HG02938 (cell line): Measurements from ENCODE around the gene CANT1.

ENCODE experiments used
- ATAC-seq: cut with Tn5 transposase; IDR thresholded peaks from one replicate; pipeline ENCODE4 v1.9.1; 2021; ENCODE audit warnings: mild to moderate bottlenecking, moderate library complexity; ENCODE audit not compliant: unreplicated experiment

The CANT1 gene

GRCh38 chr17:79012563-79013134 lies 3.1 kb upstream of the CANT1 start:
- ATAC-seq, result no peak

- no peak for ATAC-seq
Measured at GRCh38 chr17:79011451-79012147, 2.0 kb upstream of the CANT1 start.

GRCh38 chr17:79010304-79010646 lies 711 bp upstream of the CANT1 start:
- no peak for ATAC-seq

- ATAC-seq, result no peak
Measured at GRCh38 chr17:79008666-79009387, 737 bp downstream of the CANT1 start.

- no peak for ATAC-seq
Measured at GRCh38 chr17:79007504-79008381, 1.8 kb downstream of the CANT1 start.

- no peak for ATAC-seq
Measured at GRCh38 chr17:79006794-79007503, 2.6 kb downstream of the CANT1 start.

GRCh38 chr17:79006046-79006445 lies 3.5 kb downstream of the CANT1 start:
- no peak for ATAC-seq

GRCh38 chr17:79005063-79005861 lies 4.3 kb downstream of the CANT1 start:
- no peak for ATAC-seq

- ATAC-seq, result no peak
Measured at GRCh38 chr17:79003661-79004411, 5.7 kb downstream of the CANT1 start.

GRCh38 chr17:79002796-79003593 lies 6.6 kb downstream of the CANT1 start:
- ATAC-seq, result no peak

GRCh38 chr17:79002291-79002690 lies 7.3 kb downstream of the CANT1 start:
- ATAC-seq, result no peak

- ATAC-seq, result no peak
Measured at GRCh38 chr17:79001190-79002020, 8.2 kb downstream of the CANT1 start.

- no peak for ATAC-seq
Measured at GRCh38 chr17:79000396-79001189, 9.0 kb downstream of the CANT1 start.

- no peak for ATAC-seq
Measured at GRCh38 chr17:78999947-79000395, 9.6 kb downstream of the CANT1 start.

GRCh38 chr17:78999056-78999768 lies 10.4 kb downstream of the CANT1 start:
- no peak for ATAC-seq
